ENCODE data around the gene DOK6.

Gene DOK6

GRCh38 chr18:69518989-69519388 is 118.3 kb downstream of the DOK6 start:
- DNase-seq (ENCODE audit: low spot score), result no peak
- no peak for TF ChIP-seq CTCF (IDR thresholded peaks at IDR 0.05; ENCODE audit: extremely low read depth, insufficient read depth, missing control alignments)

GRCh38 chr18:69523582-69523981 is 122.9 kb downstream of the DOK6 start:
- DNase-seq (ENCODE audit: low spot score), result no peak
- no peak for TF ChIP-seq CTCF (IDR thresholded peaks at IDR 0.05; ENCODE audit: extremely low read depth, insufficient read depth, missing control alignments)

More at GRCh38 chr18:69518989-69519388, 118.3 kb downstream of the DOK6 start:
- in situ Hi-C loops (cut with MboI; ENCODE audit: low pct_unique_long_range_greater_than_20kb, low sequenced_read_pairs, unreplicated experiment), result no loop called here

GRCh38 chr18:69528435-69528834 is 127.7 kb downstream of the DOK6 start:
- in situ Hi-C loops (cut with MboI; ENCODE audit: low pct_unique_long_range_greater_than_20kb, low sequenced_read_pairs, unreplicated experiment), result no loop called here
- TF ChIP-seq CTCF (IDR thresholded peaks at IDR 0.05; ENCODE audit: extremely low read depth, insufficient read depth, missing control alignments), result no peak
- DNase-seq (ENCODE audit: low spot score), result no peak

More at GRCh38 chr18:69523582-69523981, 122.9 kb downstream of the DOK6 start:
- in situ Hi-C loops (cut with MboI; ENCODE audit: low pct_unique_long_range_greater_than_20kb, low sequenced_read_pairs, unreplicated experiment), result no loop called here

- in situ Hi-C loops (cut with MboI; ENCODE audit: low pct_unique_long_range_greater_than_20kb, low sequenced_read_pairs, unreplicated experiment), result no loop called here
- TF ChIP-seq CTCF (IDR thresholded peaks at IDR 0.05; ENCODE audit: extremely low read depth, insufficient read depth, missing control alignments), result no peak
- DNase-seq (ENCODE audit: low spot score), result no peak
These were observed 128.5 kb downstream of the DOK6 start for GRCh38 chr18:69529151-69529550.

- TF ChIP-seq CTCF (IDR thresholded peaks at IDR 0.05; ENCODE audit: extremely low read depth, insufficient read depth, missing control alignments), result no peak
- in situ Hi-C loops (cut with MboI; ENCODE audit: low pct_unique_long_range_greater_than_20kb, low sequenced_read_pairs, unreplicated experiment), result no loop called here
- DNase-seq (ENCODE audit: low spot score), result no peak
These were observed 131.3 kb downstream of the DOK6 start for GRCh38 chr18:69531973-69532372.

- no peak for TF ChIP-seq CTCF (IDR thresholded peaks at IDR 0.05; ENCODE audit: extremely low read depth, insufficient read depth, missing control alignments)
- in situ Hi-C loops (cut with MboI; ENCODE audit: low pct_unique_long_range_greater_than_20kb, low sequenced_read_pairs, unreplicated experiment), result no loop called here
These were observed 136.5 kb downstream of the DOK6 start for GRCh38 chr18:69537183-69537582.

GRCh38 chr18:69538849-69539248 is 138.2 kb downstream of the DOK6 start:
- no peak for DNase-seq (ENCODE audit: low spot score)
- in situ Hi-C loops (cut with MboI; ENCODE audit: low pct_unique_long_range_greater_than_20kb, low sequenced_read_pairs, unreplicated experiment), result no loop called here
- TF ChIP-seq CTCF (IDR thresholded peaks at IDR 0.05; ENCODE audit: extremely low read depth, insufficient read depth, missing control alignments), result no peak

More at GRCh38 chr18:69537183-69537582, 136.5 kb downstream of the DOK6 start:
- no peak for DNase-seq (ENCODE audit: low spot score)

Measured in GM13977 (cell line).